Activated CD8-positive, alpha-beta memory T cell treated with anti-CD3 and anti-CD28 coated beads, Interleukin-2, amount 50 U/mL, for 1 hour (primary cell): ENCODE measurements around the gene ARPC1A.
A peak's percentile ranks its signal among the peaks of the same experiment; 100 is the strongest.
"Not testable (repeated sequence)": the region's sequence is repeated elsewhere in the genome, so short reads cannot be mapped to it uniquely, and the experiment has no call there.

Experiments
- DNase-seq: peaks from one replicate; pipeline ENCODE4 v3.0.0-alpha.2; 2020; ENCODE audit errors: extremely low read depth

Gene ARPC1A

DNA sequence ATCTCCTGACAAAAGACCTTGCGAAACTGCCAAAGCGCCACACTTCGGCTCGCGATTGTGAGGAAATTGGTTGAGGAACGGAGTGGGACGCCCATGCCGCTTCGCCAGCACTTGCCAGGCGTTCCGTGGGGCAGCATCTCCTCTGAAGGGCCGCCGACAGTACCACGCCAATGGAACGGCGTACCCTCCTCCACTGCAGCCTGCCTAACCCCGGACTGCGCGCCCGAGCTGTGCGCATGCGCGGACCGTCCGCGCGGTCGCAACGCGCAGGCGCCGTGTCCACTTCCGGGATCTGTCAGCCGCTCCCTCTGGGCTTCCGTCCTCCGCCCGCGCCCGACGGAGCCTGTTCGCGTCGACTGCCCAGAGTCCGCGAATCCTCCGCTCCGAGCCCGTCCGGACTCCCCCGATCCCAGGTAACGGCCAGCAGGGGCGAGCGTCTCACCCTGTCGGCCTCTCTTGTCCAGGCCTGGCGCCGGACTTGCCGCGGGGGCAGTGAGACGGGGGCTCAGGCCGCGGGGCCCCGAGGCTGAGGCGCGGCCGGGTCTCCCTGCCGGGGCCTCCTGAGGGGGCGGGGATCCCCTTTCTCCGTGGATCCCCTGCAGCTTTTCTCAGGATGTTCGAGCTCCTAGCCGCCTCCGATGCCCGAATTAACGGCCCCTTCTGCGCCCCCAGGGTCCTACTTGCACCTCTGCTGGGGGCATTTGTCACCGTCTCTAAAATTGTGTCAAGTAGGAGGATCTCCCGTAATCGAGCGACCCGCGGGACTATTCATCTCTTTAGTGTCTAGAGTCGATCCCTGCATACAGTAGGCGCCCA is at the start of gene ARPC1A:
Gene ARPC1A (plus strand): TSS at position 307 of the 816 bp plus-strand sequence. CDS start 7,456 bp downstream, outside the sequence.
- peak; percentile 73 for DNase-seq

DNA sequence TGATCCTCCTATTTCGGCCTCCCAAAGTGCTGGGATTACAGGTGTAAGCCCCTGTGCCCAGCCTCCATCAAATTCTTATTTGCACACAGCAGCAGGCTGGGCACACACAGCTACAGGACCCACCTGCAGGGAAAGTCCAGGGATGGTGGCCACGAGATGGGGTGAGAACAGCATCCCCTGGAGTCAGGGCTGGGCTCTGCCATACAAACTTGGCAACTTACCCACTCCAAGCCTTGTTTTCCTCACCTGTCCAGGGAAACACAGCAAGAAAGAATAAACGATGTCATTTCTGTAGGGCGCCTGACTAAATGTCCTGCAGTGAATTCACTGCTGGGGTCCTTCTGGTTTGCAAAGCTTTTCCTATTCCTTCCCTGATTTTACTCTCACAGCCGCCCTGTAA is 47.5 kb upstream of the ARPC1A start:
- DNase-seq: no peak

DNA sequence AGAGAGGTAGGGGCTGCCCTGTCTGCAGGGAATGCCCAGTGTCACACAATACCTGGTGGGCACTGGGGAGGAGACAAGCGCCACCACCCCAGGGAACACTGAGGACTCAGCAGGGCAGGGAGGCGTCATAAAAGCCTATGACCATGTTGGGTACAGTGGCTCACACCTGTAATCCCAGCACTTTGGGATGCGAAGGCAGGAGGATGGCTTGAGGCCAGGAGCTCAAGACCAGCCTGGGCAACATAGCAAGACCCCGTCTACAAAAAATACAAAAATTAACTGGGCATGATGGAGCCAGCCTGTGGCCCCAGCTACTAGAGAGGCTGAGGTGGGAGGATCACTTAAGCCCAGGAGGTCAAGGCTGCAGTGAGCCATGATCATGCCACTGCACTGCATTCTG is 41.5 kb upstream of the ARPC1A start:
- not testable (repeated sequence) for DNase-seq

DNA sequence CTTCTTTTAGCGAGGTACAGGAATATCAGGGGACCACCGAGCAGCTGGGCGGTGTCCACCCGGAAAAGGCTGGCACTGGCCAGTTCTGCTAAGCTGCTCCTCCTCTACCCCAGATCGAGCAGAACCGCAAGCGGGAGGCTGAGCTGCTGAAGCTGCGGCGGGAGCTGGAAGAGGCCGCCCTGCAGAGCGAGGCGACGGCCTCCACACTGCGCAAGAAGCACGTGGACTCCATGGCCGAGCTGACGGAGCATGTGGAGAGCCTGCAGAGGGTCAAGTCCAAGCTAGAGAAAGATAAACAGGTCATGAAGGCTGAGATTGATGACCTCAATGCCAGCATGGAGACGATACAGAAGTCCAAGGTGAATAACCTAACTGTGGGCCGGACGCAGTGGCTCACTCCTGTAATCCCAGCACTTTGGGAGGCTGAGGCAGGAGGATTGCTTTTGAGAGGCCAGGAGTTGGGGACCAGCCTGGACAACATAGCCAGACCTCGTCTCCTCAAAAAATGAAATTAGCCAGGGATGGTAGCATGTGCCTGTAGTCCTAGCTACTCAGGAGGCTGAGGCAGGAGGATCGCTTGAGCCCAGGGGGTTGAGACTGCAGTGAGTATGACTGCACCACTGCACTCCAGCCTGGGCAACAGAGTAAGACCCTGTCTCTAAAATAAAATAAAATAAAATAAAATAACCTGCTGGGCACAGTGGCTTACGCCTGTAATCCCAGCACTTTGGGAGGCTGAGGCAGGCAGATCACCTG is 37.7 kb upstream of the ARPC1A start:
- DNase-seq: no peak

DNA sequence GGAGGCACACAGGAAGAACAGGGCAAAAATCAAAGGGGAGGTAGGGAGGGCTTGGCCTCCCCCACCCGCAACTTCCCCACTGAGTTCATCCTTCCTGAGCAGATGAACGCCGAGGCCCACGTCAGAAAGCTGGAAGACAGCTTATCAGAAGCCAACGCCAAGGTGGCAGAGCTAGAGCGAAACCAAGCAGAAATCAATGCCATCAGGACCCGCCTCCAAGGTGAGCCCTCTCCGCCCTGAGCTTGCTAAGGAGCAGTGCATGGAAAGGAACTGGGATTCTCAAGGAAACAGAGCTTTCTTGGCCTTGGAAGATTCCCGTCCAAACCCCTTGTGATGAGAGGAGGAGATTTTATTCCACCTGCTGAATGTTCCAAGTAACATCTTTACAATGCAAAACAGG is 36.5 kb upstream of the ARPC1A start:
- no peak for DNase-seq

DNA sequence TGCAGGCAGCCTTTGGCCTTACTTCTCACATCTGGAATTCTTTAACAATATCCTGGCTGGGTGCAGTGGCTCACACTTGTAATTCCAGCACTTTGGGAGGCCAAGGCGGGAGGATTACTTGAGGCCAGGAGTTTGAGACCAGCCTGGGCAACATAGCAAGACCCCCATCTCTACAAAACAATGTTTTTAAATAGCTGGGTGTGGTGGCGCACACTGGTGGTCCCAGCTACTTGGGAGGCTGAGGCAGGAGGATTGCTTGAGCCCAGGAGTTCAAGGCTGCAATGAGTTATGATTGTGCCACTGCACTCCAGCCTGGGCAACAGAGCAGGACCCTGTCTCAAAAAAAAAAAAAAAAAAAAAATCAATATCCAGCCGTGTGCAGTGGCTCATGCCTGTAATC is 35.5 kb upstream of the ARPC1A start:
- not testable (repeated sequence) for DNase-seq

DNA sequence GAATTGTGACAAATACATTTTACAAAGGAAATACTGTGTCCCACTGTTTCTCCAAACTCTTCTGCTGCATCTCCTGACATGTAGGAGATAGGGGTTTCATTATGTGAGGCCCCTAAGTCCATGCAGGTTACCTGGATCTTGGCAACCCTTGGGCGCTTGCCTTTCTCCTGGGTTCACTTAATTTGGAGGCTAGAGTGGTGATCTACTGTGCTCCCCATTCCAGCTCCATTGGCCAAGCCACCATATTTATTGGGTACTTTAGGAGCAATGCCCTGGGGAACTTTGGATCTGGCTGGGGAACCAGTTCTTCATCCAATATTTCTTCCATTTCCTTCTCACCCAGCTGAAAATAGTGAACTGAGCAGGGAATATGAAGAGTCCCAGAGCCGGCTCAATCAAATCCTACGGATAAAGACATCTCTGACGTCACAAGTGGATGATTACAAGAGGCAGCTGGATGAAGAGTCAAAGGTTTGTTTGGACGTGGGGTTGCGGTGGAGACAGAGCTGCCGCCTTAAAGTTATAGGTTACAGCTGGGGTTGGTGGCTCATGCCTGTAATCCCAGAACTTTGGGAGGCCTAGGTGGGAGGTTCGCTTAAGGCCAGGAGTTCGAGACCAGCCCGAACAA is 34.6 kb upstream of the ARPC1A start:
- DNase-seq: no peak

DNA sequence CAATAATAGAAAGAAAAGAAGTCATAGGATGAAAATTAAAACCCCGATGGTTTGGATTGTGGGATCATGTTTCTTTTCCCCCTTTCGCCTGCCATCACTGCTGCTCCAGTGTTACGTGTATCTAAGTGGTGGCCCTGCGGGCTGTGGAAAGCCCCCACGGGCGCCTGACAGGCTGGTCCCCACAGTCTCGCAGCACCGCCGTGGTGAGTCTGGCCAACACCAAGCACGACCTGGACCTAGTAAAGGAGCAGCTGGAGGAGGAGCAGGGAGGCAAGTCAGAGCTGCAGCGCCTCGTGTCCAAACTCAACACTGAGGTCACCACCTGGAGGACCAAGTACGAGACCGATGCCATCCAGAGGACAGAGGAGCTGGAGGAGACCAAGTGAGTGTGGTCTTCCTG is 33.6 kb upstream of the ARPC1A start:
- DNase-seq: no peak

DNA sequence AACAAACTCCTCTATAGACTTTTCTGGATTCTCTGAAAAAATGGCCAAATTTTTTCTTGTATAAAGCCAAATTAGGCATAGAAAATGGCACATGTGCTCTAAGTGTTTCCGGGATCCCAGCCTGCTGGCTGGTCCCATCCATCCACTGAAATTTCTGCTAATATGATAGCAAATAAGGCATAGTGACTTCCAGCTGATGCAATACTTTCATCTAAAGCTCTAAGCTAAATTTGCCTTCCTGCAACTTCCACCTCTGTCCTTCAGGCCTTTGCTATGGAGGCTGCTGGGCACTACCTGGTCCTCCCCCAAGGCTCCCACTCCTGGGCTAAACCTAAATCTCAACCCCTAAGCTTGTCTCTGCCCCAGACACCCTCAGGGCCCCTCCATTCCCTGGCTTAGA is 32.5 kb upstream of the ARPC1A start:
- no peak for DNase-seq

DNA sequence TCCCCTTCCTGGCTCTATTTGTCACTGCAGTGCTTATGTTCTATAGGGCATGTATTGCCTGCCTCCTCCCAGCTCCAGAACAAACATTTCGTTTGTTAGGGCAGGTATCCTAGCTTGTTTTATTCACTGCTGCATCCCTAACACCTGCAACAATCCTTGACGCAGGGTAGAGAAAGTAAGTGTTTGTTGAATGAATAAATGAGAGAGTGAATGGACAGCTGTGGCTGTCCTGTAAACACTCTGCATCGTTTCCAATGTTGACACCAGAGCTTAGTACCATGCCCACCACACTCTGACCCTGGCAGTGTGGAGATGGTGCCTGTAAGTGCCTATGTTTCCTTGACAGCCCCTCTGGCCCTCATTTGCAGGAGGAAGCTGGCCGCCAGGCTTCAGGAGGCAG is 32.0 kb upstream of the ARPC1A start:
- DNase-seq: no peak

DNA sequence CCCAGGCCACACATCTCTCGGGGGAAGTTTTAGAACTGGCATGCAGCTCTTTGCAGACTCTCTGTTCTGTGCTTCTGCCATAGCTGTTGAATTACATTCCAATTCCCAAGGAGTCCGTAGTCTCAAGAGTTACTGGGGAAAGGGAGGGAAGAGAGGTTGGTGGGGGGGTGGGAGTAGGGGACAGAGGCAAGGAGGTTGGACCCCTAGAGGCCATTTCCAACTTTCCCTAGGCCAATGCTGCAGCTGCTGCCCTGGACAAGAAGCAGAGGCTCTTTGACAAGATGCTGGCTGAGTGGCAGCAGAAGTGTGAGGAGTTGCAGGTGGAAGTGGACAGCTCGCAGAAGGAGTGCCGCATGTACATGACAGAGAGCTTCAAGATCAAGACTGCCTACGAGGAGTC is 29.2 kb upstream of the ARPC1A start:
- DNase-seq: no peak

DNA sequence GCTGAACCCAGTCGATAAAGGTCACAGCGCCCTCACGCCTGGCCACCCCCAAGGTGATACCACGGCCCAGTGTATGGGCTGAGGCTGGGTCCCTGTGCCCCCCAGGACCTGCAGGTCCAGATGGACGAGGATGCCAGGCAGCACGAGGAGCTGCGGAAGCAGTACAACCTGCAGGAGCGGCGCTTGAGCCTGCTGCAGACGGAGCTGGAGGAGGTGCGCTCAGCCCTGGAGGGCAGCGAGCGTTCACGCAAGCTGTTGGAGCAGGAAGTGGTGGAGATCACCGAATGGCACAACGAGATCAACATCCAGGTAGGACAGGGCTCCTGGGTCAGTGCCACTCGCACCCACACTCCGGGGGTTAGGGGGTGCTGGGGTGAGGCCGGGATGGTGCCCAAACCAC is 24.2 kb upstream of the ARPC1A start:
- no peak for DNase-seq

DNA sequence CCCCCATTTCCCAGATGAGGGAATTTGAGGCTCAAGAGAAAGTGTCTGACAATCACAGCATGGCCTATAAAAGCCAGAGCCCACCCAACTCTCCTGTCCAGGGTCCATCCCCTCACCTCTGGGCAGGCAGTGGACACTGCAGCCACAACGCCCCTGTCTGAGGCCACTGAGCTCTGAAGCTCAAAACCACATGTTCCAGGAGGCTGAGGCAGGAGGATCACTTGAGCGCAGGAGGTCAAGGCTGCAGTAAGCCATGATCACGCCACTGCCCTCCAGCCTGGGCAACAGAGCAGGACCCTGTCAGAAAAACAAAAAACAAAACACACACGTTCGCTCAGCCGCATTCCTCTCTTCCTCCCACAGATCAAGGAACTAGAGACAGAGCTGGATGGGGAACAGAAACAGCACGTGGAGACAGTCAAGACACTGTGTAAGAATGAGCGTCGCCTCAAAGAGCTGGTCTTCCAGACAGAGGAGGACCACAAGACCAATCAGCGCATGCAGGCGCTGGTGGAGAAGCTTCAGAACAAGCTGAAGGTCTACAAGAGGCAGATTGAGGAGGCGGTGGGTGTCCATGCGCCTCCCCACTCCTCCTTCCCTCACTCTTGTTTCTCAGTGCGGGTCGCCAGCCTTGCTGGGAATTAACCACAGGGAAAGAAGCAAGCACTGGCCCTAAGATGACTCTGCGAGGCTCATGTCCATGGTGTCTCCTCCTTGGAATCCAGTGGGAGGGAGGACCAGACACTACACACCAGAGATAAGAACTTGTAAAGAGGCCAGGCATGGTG is 20.0 kb upstream of the ARPC1A start:
- DNase-seq: no peak

DNA sequence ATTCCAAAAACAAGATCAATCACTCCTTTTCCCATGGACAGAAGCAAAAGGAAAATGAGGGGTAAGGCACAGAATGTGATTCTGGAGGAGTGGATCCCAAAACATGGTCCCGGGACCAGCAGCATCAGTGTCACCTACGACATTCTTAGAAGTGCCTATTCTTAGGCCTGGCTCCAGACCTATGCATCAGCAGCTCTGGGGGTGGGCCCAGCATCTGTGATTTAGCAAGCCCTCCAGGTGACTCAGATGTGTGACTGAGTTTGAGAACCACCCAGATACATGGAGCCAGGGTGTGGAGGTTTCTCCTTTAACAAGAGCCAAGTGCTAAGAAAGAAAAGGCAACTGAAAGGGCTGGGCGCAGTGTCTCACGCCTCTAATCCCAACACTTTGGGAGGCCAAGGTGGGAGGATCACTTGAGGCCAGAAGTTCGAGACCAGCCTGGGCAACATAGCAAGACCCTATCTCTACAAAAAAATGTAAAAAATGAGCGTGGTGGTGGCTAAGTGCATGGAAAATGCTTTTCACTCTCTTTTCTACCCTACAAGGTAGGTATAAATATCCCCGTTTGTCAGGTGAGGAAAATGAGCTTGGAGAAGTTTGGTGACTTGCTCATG is 17.1 kb upstream of the ARPC1A start:
- DNase-seq: no peak

DNA sequence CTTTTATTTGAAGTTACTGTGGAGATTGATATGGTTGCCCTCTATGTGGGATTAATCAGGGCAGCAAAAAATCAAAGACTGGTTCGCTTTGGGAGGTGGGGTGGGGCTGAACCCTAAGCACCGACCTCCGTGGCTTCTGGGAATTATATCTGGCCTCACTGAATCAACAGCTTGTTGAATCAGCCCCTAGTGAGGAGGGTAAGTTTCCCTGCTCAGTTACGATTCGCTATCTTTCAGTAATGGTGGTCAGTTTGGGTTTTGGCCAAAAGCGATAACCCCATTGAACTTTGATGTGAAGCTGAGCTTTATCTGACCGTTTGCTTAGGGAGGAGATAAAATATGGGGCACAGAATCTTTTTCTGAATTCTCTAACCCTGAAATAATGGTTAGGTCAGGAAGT is 16.6 kb upstream of the ARPC1A start:
- DNase-seq: no peak

DNA sequence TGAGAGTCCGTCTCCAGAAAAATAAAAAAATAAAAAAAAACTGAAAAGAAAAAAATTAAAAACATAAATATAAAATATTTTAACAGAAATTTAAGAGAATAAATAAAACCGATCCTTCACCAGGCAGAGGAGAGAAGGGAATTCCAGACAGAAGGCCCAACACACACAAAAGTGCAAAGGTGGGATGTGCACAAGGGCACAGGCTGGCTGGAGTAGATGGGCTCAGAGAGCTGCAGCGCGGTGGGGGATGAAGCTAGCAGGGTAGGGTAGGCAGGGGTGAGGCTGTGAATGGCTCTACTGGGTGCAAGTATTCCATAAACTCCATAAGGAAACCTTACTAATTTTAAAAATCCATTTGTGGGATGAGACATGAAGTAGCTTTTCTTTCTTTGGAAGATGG is 15.7 kb upstream of the ARPC1A start:
- DNase-seq: no peak

DNA sequence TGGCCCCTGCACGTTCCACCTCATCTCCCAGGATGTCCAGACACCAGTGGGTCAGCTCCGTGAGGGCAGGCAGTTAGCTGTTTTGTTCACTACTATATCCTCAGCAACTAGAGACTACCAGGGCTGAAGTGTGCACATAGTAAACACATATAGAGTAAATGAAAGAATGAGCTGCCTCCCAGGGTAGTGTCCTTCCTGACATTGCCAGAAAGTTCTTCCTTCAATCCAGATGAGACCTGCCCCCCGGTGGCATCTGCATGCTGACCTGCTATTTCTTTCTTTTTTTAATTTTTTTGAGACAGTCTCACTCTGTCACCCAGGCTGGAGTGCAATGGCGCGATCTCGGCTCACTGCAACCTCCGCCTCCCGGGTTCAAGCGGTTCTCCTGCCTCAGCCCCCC is 14.0 kb upstream of the ARPC1A start:
- DNase-seq: no peak

DNA sequence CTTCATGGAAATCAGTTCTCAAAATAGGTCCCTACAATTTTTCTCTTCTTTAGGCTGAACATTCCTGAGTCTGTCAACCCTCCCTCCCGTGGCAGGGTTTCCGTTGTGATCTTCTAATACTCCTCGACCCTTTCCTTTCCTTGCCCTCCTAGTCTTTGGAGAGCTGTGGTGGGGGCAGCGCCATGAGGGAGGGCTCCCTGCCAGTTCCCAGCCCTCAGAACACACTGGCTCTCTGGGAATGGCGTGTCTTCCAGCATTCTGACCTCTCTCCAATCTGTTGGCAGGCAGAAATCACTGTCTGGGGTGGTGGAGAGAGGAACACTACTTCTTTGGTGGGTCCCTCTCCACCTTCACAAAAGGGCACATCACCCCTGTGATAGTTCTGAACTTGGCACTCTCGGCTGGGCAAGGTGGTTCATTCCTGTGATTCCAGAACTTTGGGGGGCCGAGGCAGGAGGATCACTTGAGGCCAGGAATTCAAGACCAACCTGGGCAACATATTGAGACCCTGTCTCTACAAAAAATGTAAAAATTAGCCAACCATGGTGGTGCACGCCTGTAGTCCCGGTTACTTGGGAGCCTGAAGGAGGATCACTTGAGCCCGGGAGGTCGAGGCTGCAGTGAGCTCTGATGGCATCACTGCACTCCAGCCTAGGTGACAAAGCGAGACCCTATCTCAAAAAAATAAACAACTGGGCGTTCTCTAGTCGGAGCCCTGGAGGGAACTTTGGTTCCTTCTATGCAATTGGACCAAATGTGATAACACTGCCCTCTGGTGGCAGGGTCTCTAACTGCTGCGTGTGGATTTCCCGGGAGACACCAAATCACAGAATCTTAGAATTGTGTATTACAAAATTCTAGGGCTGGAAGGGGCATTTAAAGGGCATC is 13.1 kb upstream of the ARPC1A start:
- DNase-seq: peak; percentile 44

DNA sequence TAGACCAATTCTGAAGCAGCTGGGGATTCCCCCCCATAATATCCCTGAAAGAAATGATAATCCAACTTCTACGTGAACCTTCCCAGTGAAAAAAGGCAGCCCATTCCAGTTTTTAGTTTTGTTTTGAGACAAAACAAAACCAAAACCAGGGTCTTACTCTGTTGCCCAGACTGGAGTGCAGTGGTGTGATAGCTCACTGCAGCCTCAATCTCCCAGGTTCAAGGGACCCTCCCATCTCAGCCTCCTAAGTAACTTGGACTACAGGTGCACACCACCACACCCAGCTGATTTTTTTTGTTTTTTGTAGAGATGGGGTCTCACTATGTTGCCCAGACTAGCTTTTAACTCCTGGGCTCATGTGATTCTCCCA is 12.5 kb upstream of the ARPC1A start:
- no peak for DNase-seq

DNA sequence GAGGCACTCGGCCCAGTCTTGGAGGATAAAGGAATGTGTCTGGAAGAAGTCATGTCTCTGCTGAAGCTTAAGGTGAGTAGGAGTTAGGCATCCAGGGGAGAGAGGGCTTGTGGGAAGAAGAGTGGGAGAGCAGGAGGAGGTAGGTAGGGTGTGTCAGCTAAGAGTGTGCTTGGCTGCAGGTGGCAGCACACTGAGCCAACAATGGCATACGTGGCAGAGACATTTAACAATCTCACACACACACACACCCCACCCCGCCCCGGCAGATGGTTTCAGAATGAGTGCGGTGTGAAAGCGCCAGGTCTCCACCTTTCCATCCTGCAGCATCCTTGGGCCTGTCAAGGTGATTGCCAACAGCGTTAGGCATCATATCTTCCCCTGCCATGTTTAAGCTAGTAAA is 11.2 kb upstream of the ARPC1A start:
- no peak for DNase-seq

DNA sequence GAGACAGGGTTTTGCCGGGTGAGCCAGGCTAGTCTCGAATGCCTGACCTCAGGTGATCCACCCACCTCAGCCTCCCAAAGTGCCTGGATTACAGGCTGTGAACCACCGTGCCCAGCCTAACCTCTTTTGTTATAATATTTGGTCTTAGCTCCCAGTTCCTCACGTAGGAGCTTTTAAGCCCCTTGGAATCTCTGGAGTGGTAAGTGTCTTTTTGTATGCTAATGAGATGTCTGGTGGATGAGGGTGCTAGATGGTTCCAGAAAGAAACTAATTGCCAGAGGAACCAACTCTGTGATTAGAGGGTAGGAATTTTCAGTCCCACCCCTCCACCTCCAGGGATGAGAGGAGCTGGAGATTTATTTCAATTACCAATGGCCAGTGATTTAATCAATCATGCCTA is 5.3 kb upstream of the ARPC1A start:
- no peak for DNase-seq
